ENCODE results near the gene SPG7.
"Not testable (repeated sequence)": the region's sequence is repeated elsewhere in the genome, so short reads cannot be mapped to it uniquely, and the experiment has no call there.

SPG7 gene

GRCh38 chr16:89561884-89562599, 53.8 kb downstream of the SPG7 start:
- in situ Hi-C loops (cut with MboI; ENCODE audit: low sequenced_read_pairs) = no loop called here

GRCh38 chr16:89562939-89563338, 54.7 kb downstream of the SPG7 start:
- in situ Hi-C loops (cut with MboI; ENCODE audit: low sequenced_read_pairs) = no loop called here

- in situ Hi-C loops (cut with MboI; ENCODE audit: low sequenced_read_pairs) = no loop called here
Measured at GRCh38 chr16:89563639-89564392, 55.6 kb downstream of the SPG7 start.

GRCh38 chr16:89564476-89565255, 56.5 kb downstream of the SPG7 start:
- in situ Hi-C loops (cut with MboI; ENCODE audit: low sequenced_read_pairs) = no loop called here

GRCh38 chr16:89565256-89565505, 57.0 kb downstream of the SPG7 start:
- in situ Hi-C loops (cut with MboI; ENCODE audit: low sequenced_read_pairs) = no loop called here

- in situ Hi-C loops (cut with MboI; ENCODE audit: low sequenced_read_pairs) = no loop called here
Measured at GRCh38 chr16:89565506-89566372, 57.5 kb downstream of the SPG7 start.

- in situ Hi-C loops (cut with MboI; ENCODE audit: low sequenced_read_pairs) = no loop called here
Measured at GRCh38 chr16:89567656-89568594, 59.7 kb downstream of the SPG7 start.

GRCh38 chr16:89569506-89570341, 61.5 kb downstream of the SPG7 start:
- in situ Hi-C loops (cut with MboI; ENCODE audit: low sequenced_read_pairs) = no loop called here

GRCh38 chr16:89570342-89570923, 62.2 kb downstream of the SPG7 start:
- in situ Hi-C loops (cut with MboI; ENCODE audit: low sequenced_read_pairs) = no loop called here

- in situ Hi-C loops (cut with MboI; ENCODE audit: low sequenced_read_pairs) = not testable (repeated sequence)
Measured at GRCh38 chr16:89570983-89571598, 62.9 kb downstream of the SPG7 start.

GRCh38 chr16:89571636-89572035, 63.4 kb downstream of the SPG7 start:
- in situ Hi-C loops (cut with MboI; ENCODE audit: low sequenced_read_pairs) = no loop called here

GRCh38 chr16:89572073-89572484, 63.9 kb downstream of the SPG7 start:
- in situ Hi-C loops (cut with MboI; ENCODE audit: low sequenced_read_pairs) = no loop called here

- in situ Hi-C loops (cut with MboI; ENCODE audit: low sequenced_read_pairs) = no loop called here
Measured at GRCh38 chr16:89572485-89573205, 64.4 kb downstream of the SPG7 start.

- in situ Hi-C loops (cut with MboI; ENCODE audit: low sequenced_read_pairs) = no loop called here
Measured at GRCh38 chr16:89573826-89574680, 65.8 kb downstream of the SPG7 start.

- in situ Hi-C loops (cut with MboI; ENCODE audit: low sequenced_read_pairs) = no loop called here
Measured at GRCh38 chr16:89574681-89575246, 66.6 kb downstream of the SPG7 start.

Measured in HL-60/S4 treated with retinoic acid at 250 ng/mL for 4 days and 3 days (cell line).